ENCODE measurements around the gene TCTN3.
"Not testable (repeated sequence)": the region's sequence is repeated elsewhere in the genome, so short reads cannot be mapped to it uniquely, and the experiment has no call there.

The TCTN3 gene

DNA sequence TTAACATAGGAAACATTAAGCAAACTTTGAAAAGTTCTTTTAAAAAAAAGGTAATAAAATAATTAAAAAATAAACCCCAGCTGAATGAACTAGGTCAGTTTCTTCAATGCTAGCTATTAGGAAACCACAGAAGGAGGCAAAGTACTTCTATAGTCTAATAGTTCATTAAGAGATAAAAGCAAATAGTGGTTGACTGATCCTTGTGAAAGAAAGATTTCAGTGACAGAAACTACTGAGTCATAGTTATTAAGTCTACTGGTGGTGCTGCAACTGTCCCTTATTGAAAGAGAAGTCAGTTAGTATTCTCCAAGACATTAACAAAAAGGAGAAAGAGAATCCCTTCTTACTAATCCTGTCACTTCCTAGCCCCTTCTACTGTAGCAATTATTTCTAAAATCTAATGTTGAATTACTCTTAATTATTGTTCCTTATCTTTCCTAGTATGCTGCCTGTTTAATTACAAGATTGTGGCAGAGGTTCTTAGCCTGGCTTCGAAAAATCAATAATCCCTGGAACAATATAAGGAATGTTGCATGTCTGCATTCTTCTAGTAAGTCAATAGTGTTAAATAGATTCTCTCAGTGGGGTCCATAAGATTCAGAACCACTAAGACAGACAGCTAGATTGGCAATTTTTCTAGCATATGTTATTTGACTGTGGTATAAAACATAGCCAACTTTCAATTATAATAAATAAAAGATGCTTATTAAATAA, 18.2 kb downstream of the TCTN3 start:
- no peaks in the 10 kb centered on the region for H3K27me3 ChIP-seq (ENCODE audit: control insufficient read depth, insufficient read depth, low read length)
- no peak overlapping the region for H3K4me3 ChIP-seq (ENCODE audit: low read depth, low read length)
- no peaks in the 10 kb centered on the region for H3K4me1 ChIP-seq (ENCODE audit: control insufficient read depth, insufficient read depth, low read length)
- H3K36me3 ChIP-seq (ENCODE audit: control insufficient read depth, insufficient read depth, low read length): no peaks in the 10 kb centered on the region
- no peak overlapping the region for H3K9ac ChIP-seq (ENCODE audit: low read depth, low read length)
- no peaks in the 10 kb centered on the region for H3K9me3 ChIP-seq (ENCODE audit: control insufficient read depth, insufficient read depth, low read length)

DNA sequence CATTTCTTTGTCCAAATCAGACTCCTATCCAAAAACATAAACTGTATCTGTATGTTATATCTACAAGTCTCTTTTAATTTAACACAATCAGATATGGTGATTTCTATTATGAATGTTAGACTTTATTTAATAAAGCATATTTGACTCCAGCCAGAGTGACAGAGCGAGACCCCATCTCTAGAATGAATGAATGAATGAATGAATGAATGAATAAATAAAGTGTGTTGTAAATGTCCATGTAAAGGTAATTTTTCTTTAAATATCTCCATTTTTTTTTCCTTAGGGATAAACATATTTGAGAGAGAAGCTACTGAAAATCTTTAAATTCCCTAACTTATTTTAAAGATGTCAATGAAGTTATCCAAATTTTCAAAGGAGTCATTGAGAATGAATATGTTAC, 19.1 kb downstream of the TCTN3 start:
- Histone ChIP-seq H3K27me3 (ENCODE audit: control insufficient read depth, insufficient read depth, low read length) (no peaks in the 10 kb centered on the region), H3K36me3 (ENCODE audit: control insufficient read depth, insufficient read depth, low read length) (no peaks in the 10 kb centered on the region), H3K4me1 (ENCODE audit: control insufficient read depth, insufficient read depth, low read length) (no peaks in the 10 kb centered on the region), H3K9me3 (ENCODE audit: control insufficient read depth, insufficient read depth, low read length) (no peaks in the 10 kb centered on the region), H3K9ac (ENCODE audit: low read depth, low read length) (no peak overlapping the region), H3K4me3 (ENCODE audit: low read depth, low read length) (no peak overlapping the region)

DNA sequence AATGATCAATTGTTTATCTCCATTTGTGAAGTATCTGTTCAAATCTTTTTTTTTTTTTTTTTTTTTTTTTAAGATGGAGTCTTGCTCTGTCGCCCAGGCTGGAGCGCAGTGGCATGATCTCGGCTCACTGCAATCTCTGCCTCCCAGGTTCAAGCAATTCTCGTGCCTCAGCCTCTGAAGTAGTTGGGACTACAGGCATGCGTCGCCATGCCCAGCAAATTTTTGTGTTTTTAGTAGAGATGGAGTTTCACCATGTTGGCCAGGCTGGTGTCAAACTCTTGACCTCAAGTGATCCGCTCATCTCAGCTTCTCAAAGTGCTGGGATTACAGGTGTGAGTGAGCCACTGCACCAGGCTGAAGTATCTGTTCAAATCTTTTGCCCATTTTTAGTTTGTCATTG, 21.1 kb downstream of the TCTN3 start:
- not testable (repeated sequence) for H3K4me1 ChIP-seq (ENCODE audit: control insufficient read depth, insufficient read depth, low read length); H3K27me3 ChIP-seq (ENCODE audit: control insufficient read depth, insufficient read depth, low read length); H3K9me3 ChIP-seq (ENCODE audit: control insufficient read depth, insufficient read depth, low read length); H3K9ac ChIP-seq (ENCODE audit: low read depth, low read length); H3K36me3 ChIP-seq (ENCODE audit: control insufficient read depth, insufficient read depth, low read length); H3K4me3 ChIP-seq (ENCODE audit: low read depth, low read length)

DNA sequence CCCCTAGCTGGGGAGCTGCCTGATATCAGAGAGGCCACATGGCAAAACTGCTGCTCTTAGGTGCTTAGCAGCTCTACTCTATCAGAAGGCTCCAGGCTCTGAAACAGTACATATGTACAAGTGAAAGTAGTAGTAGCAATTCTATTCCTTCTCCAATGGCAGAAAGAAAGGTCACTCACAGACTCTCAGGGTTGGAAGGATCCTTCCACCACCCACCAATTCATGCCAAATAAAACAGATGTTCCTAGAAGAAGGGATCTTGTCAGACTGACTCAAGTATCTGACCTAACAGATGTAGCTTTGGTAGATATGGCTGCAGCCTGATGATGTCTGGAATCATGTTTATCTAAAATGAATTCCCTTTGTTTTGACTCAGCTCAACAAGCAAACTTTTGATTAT, 29.2 kb downstream of the TCTN3 start:
- H3K27me3 ChIP-seq (ENCODE audit: control insufficient read depth, insufficient read depth, low read length): no peaks in the 10 kb centered on the region
- H3K4me1 ChIP-seq (ENCODE audit: control insufficient read depth, insufficient read depth, low read length): no peaks in the 10 kb centered on the region
- H3K9me3 ChIP-seq (ENCODE audit: control insufficient read depth, insufficient read depth, low read length): no peaks in the 10 kb centered on the region
- H3K9ac ChIP-seq (ENCODE audit: low read depth, low read length): no peak overlapping the region
- H3K4me3 ChIP-seq (ENCODE audit: low read depth, low read length): no peak overlapping the region
- H3K36me3 ChIP-seq (ENCODE audit: control insufficient read depth, insufficient read depth, low read length): no peaks in the 10 kb centered on the region

DNA sequence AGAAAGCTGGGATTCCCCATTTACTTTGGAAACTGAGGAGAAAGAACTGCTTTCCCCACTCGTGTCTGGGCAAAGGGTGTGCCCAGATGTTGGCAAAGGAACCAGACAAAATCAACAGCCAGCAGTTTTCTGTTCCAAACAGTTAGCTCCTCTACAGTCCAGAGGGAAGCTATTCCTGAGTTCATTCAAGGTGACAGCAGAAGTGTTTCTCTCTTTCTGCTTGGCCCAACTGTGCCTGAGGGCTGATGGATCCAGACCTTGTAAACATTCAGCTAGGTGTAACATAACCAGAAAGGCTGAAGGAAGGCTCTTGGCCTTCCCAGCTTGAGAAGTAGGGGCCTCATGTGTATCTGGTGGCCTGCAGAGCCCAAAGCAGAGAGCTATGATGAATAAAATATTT, 30.2 kb downstream of the TCTN3 start:
- H3K4me1 ChIP-seq (ENCODE audit: control insufficient read depth, insufficient read depth, low read length): no peaks in the 10 kb centered on the region
- H3K9ac ChIP-seq (ENCODE audit: low read depth, low read length): no peak overlapping the region
- H3K36me3 ChIP-seq (ENCODE audit: control insufficient read depth, insufficient read depth, low read length): no peaks in the 10 kb centered on the region

DNA sequence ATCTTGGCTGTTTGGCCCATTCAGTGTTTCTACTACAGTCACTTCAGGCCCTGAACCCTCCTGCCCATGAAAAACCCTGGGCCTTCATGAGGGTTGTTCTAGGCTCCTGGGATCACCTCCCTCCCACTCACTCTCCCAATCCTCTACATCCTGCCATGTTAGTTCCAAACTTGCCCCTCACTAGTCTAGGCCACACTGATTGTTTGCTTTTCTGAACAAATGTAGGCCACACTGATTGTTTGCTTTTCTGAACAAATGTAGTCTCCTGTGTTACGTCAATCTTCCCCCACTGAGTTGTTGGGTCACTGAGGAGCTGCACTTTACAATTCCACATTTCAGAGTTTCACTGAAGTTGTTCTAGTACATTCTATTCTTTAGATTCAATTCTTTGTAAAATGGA, 31.9 kb downstream of the TCTN3 start:
- Histone ChIP-seq H3K4me3 (ENCODE audit: low read depth, low read length) (no peak overlapping the region), H3K27me3 (ENCODE audit: control insufficient read depth, insufficient read depth, low read length) (no peaks in the 10 kb centered on the region), H3K36me3 (ENCODE audit: control insufficient read depth, insufficient read depth, low read length) (no peaks in the 10 kb centered on the region), H3K9me3 (ENCODE audit: control insufficient read depth, insufficient read depth, low read length) (no peaks in the 10 kb centered on the region), H3K4me1 (ENCODE audit: control insufficient read depth, insufficient read depth, low read length) (no peaks in the 10 kb centered on the region), H3K9ac (ENCODE audit: low read depth, low read length) (no peak overlapping the region)

More for the DNA sequence above, 30.2 kb downstream of the TCTN3 start:
- no peak overlapping the region for H3K4me3 ChIP-seq (ENCODE audit: low read depth, low read length)
- H3K27me3 ChIP-seq (ENCODE audit: control insufficient read depth, insufficient read depth, low read length): no peaks in the 10 kb centered on the region
- no peaks in the 10 kb centered on the region for H3K9me3 ChIP-seq (ENCODE audit: control insufficient read depth, insufficient read depth, low read length)

DNA sequence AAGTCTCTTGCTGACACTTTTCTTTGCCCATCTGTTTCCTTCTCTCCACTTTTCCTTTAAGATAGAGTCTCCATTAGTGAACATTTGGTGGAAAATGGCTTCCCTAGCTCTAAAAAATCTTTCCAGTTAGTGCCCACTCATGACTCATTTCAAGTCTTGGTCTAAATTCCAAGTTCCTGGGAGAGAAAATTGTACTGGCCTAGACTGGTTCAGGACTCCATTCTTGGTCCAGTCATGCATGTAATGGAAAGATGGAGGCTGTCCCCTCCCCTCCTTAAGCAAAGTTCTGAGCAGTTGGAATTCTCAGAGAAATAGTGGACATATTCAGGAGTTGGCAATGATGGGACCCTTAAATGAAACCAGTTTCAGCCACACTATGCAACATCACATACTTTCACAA, 33.4 kb downstream of the TCTN3 start:
- Histone ChIP-seq H3K36me3 (ENCODE audit: control insufficient read depth, insufficient read depth, low read length) (peaks cover 2% of the 10 kb centered on the region), H3K27me3 (ENCODE audit: control insufficient read depth, insufficient read depth, low read length) (no peaks in the 10 kb centered on the region), H3K4me1 (ENCODE audit: control insufficient read depth, insufficient read depth, low read length) (peaks cover 3% of the 10 kb centered on the region), H3K4me3 (ENCODE audit: low read depth, low read length) (no peak overlapping the region), H3K9ac (ENCODE audit: low read depth, low read length) (no peak overlapping the region), H3K9me3 (ENCODE audit: control insufficient read depth, insufficient read depth, low read length) (no peaks in the 10 kb centered on the region)

DNA sequence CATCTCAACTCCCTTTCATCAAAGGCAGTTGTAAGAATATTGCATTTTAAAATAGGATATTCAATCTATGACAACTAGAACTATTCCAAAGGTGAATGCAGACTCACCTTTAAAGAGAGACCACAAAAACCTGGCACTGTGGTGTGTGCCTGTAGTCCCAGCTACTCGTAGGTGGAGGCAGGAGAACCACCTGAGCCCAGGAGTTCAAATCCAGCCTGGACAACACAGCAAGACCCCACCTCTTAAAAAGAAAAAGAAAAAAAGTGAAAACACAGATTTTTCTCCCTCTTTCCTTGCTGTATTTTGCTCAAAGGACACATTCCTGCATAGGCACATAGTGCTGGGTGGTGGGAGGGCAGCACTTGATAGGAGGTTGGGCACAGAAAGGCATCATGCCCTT, 36.5 kb downstream of the TCTN3 start:
- H3K9me3 ChIP-seq (ENCODE audit: control insufficient read depth, insufficient read depth, low read length): no peaks in the 10 kb centered on the region
- peaks cover 10% of the 10 kb centered on the region for H3K4me1 ChIP-seq (ENCODE audit: control insufficient read depth, insufficient read depth, low read length)
- H3K27me3 ChIP-seq (ENCODE audit: control insufficient read depth, insufficient read depth, low read length): no peaks in the 10 kb centered on the region
- no peak overlapping the region for H3K9ac ChIP-seq (ENCODE audit: low read depth, low read length)
- H3K36me3 ChIP-seq (ENCODE audit: control insufficient read depth, insufficient read depth, low read length): peaks cover 2% of the 10 kb centered on the region
- H3K4me3 ChIP-seq (ENCODE audit: low read depth, low read length): peak overlapping the region; percentile 90

DNA sequence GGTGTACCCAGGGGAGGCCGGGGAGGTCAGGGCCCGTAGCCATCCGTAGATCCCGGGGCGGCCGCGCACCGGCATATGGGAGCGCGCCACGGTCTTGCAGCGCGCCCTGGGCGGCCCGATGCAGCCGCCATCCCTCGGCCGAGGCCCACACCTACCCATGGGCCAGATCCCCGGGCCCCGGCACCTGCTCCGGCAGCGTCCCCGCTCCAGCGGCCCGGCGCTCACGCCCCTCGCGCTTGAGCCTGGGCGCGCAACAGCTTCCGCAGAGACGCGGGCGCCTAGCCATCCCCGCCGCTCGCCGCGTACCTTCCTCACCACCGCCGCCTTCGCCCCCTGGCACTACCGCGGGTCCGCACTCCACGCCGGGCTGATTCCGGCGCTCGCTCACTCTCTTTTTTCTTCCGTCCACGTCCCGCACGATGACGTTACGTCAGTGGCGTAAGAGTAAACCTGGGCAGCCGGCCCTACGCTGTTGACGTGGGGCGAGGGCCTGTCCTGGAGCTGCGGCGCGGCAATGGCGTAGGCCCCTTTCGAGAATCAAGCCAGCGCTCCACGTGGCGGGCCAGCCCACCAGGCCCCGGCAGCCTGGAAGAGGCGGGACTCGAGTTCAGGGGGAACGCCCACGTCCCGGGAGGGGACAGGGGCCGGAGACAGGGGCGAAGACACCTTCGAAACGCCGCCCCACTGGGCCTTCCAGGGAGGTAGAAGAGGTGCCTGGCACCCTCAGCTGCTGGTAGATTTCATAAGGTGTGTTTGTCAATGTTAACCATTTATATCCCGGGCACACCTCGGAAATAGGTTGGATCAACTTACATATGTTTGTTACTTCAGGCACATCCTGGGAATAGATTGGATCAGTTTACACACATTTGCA, 37.2 kb downstream of the TCTN3 start, which contains the start of gene ALDH18A1:
Gene ALDH18A1, minus strand, starts transcription at position 421 of the 874 bp plus-strand sequence. CDS start 3,334 bp downstream, outside the sequence.
- Histone ChIP-seq H3K9me3 (ENCODE audit: control insufficient read depth, insufficient read depth, low read length) (no peaks in the 10 kb centered on the region), H3K36me3 (ENCODE audit: control insufficient read depth, insufficient read depth, low read length) (peaks cover 5% of the 10 kb centered on the region), H3K27me3 (ENCODE audit: control insufficient read depth, insufficient read depth, low read length) (no peaks in the 10 kb centered on the region), H3K9ac (ENCODE audit: low read depth, low read length) (peak within 1 kb of the TSS; percentile 85), H3K4me3 (ENCODE audit: low read depth, low read length) (peak within 1 kb of the TSS; percentile 90), H3K4me1 (ENCODE audit: control insufficient read depth, insufficient read depth, low read length) (peaks cover 10% of the 10 kb centered on the region)

DNA sequence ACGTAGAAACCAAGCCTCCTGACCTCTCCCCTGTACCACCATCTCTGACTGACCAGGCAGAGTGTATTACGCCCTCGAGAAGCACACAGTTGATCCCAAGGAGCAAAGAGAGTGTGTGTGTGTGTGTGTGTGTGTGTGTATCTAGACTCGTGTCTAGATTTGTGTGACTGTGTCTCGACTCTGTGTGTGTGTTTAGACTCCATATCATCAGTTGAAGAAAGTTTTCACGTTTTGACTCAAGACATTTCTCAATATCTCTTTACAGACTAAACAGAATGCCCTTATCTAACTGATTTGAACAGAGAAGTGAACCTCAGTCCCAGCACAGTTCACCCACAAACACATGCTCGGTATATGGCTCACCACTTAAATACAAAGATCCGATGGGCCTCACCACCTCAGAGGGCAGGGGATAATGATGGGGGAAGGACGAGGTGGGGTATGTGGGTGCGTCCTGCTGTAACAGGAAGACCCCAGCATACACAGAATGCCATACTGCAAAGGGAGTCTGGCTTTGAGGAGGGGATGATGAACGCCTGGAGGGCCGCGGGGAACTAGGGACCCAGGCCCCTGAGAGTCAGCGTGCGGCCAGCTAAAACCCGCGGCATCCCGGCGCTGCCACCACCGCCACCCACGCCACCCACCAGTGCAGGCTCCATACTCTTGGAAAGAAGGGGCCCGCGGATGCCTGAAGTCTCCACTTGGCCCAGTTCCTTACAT, 38.0 kb downstream of the TCTN3 start:
- H3K4me1 ChIP-seq (ENCODE audit: control insufficient read depth, insufficient read depth, low read length): peaks cover 10% of the 10 kb centered on the region
- H3K4me3 ChIP-seq (ENCODE audit: low read depth, low read length): peak overlapping the region; percentile 90

DNA sequence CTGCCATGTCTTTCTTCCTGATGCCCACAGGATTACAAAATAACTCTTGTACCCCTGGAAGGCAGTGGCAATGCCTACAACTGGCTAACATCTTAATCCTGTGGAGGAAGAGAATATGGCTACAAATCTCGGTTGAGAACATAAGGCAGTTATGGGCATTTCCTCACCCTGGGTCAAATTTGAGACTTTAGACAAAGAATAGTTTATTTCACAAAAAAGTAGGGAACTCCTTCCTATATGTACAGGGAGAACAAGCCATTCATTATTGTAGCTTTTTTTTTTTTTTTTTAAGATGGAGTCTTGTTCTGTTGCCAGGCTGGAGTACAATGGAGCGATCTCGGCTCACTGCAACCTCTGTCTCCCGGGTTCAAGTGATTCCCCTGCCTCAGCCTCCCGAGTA, 39.8 kb downstream of the TCTN3 start:
- peaks cover 13% of the 10 kb centered on the region for H3K4me1 ChIP-seq (ENCODE audit: control insufficient read depth, insufficient read depth, low read length)
- no peak overlapping the region for H3K4me3 ChIP-seq (ENCODE audit: low read depth, low read length)
- H3K36me3 ChIP-seq (ENCODE audit: control insufficient read depth, insufficient read depth, low read length): peaks cover 8% of the 10 kb centered on the region
- H3K9ac ChIP-seq (ENCODE audit: low read depth, low read length): no peak overlapping the region
- H3K9me3 ChIP-seq (ENCODE audit: control insufficient read depth, insufficient read depth, low read length): no peaks in the 10 kb centered on the region
- no peaks in the 10 kb centered on the region for H3K27me3 ChIP-seq (ENCODE audit: control insufficient read depth, insufficient read depth, low read length)

More for the DNA sequence above, 38.0 kb downstream of the TCTN3 start:
- no peaks in the 10 kb centered on the region for H3K27me3 ChIP-seq (ENCODE audit: control insufficient read depth, insufficient read depth, low read length)
- peak overlapping the region; percentile 85 for H3K9ac ChIP-seq (ENCODE audit: low read depth, low read length)
- H3K9me3 ChIP-seq (ENCODE audit: control insufficient read depth, insufficient read depth, low read length): no peaks in the 10 kb centered on the region
- peaks cover 8% of the 10 kb centered on the region for H3K36me3 ChIP-seq (ENCODE audit: control insufficient read depth, insufficient read depth, low read length)
